Hematopoietic multipotent progenitor cell treated with erythropoietin and hydrocortisone succinate and interleukin-3 and kit ligand, for 17 days (in vitro differentiated cells): Measurements from ENCODE around the gene SLC22A4.

ENCODE experiments used
- DNase-seq: peaks from one replicate; pipeline ENCODE4 v3.0.0-alpha.2; 2015; ENCODE audit warnings: low spot score

Gene SLC22A4

DNA sequence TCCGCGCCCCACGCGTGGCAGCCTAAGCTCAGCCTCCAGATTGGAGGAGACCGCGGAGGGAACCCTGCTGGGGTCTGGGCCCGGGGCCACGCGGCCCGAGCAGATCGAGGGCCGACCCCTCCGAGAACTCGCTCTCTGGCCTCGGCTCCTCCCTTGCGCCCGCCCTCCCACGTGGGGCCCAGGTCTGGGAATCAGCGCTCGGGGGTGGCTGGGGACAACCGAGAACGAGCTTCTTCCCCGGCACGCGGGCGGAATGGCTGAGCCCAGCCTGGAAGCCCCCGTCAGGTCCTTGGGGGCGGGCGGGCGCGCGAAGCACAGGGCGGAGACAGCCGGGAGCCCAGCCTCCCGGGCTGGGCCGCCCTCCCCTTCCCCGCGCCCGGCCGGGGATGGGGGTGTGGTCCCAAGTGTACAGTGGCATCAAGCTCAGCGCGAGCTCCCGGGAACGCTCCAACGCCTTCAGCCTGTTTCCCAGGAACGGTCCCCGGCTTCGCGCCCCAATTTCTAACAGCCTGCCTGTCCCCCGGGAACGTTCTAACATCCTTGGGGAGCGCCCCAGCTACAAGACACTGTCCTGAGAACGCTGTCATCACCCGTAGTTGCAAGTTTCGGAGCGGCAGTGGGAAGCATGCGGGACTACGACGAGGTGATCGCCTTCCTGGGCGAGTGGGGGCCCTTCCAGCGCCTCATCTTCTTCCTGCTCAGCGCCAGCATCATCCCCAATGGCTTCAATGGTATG is at the start of gene SLC22A4:
TSS of gene SLC22A4 (plus strand) at position 403 of the 736 bp plus-strand sequence. CDS start at position 626, 223 bp downstream.
- DNase-seq: peak; percentile 73

DNA sequence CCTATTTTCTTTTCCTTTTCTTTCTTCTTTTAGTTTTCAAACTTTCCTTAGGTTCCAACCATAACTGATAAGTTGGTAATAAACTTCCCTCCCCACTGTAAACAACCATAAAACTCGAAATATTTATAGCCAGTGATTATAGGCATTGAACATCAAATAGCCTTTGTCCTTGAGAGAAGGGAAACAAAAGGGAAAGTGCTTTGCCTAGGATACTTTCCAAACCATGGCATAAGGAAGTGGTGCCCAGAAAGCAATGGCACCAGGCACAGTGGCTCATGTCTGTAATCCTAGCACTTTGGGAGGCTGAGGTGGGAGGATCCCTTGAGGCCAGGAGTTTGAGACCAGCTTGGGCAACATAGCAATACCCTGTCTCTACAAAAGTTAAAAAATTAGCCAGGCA is 48.6 kb upstream of the SLC22A4 start:
- DNase-seq: no peak

DNA sequence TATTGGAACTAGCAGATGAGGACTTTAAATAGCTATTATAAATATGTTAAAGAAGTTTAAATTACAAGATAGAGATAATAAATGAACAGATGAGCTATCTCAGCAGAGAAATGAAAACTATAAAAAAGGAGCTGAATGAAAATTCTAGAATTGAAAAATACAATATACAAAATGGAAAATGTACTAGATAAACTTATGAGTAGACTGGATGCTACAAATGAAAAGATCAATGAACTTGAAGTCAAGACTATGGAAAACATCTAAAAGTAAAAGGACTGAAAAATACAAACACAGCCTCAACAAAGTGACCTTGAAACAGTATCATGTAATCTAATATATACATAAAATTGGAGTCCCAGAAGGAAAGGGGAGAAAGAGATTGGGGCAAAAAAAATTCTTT is 47.4 kb upstream of the SLC22A4 start:
- no peak for DNase-seq

DNA sequence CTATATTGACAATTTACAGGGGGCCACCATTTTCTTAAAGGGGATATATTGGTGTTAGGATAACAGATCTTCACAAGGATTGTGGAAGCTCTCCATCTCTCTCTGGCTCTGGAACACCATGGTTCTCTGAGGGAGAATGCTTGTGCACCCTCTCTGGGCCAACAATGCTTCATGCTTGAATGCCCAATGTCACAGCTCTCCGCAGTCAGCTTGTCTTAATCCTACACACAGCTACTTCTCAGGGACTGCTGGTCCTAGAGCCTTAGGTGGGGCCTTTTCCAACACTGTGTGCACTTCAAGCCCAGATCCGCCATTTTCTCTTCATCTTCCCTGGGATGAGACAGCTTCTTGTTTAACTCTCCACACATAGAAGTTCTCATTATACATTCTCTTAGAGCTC is 43.6 kb upstream of the SLC22A4 start:
- no peak for DNase-seq

DNA sequence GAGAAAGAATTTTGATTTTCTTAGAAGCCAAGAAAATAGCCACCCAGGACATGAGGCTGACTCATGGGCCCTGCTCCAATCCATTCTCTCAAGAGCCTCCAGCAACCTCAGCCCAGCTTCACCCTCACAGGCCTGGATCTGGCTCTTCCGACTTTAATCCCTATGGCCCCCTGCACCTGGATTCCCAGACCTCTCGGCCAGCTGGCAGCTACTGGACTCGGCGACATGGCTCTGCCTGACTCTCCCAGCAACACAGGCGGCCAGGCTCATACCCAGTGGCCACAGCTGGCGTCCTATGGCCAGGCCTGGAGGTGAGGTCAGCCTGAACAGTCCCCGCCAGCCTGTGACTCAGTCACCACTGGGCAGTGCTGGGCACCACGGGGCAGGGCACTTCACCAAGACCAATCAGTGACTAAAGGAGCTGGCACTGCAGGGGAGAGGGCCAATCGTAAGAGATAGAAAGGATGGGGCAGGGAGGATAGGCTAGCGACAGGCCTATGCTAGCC is 42.9 kb upstream of the SLC22A4 start:
- no peak for DNase-seq

DNA sequence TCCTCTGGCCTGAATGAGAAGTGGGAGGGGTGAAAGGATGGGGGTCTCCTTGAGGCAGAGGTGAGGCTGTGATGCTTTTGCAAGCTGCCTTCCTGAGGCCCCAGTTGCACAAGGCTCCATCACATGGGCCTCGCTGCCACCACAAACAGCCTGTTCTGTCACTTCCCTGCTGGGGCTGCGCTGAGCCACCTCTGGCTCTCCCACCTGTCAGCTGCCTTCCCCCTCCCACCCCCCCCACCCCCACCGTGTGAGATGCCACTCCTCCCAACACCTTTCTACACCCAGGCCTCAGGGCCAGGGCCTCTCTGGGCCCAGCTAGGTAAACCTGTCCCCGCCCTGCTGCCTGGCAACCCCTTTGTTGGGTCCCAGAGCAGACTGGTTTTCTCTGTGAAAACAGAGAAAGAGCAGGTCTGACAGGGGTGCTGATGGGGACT is 41.2 kb upstream of the SLC22A4 start:
- DNase-seq: no peak

DNA sequence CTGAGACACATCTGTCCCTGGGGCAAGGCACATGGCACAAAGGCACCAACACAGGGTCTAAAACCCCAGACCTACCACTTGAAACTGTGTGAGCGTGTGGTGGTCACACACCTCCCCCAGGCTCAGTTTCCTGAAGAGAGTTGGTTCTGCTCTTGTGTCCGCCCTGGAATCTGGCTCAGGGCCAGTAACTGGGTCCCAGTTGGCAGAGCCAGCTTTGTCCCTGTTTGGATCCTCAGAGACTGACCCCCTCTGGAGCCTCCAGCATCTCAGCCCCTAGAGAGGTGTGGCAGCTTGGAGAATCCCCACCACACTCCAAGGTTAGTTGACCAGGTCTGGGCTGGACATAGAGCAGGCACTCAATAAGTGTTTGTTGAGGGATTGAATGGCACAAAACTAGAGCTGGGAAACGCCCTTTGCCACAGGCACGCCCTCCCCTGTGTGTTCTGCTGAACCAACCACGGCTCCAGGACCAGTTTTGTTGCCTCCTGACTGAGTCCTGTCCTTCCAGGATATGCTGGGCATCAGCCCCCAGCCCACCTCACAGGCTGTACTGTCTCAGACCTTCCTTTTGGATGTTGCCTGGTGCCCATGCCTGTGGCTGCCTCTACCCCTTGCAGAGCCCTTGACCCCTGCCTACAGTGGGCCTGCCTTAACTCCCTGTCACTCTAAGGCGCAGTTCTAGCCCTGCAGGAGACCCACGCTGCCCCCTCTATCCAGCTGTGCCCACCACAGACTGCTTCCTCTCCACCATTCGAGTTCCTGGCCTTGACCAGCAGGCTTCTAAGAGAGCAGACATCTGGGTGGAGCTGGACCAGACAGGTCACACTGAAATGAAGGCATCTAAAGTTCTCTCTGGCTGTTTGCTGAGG is 40.5 kb upstream of the SLC22A4 start:
- DNase-seq: no peak

DNA sequence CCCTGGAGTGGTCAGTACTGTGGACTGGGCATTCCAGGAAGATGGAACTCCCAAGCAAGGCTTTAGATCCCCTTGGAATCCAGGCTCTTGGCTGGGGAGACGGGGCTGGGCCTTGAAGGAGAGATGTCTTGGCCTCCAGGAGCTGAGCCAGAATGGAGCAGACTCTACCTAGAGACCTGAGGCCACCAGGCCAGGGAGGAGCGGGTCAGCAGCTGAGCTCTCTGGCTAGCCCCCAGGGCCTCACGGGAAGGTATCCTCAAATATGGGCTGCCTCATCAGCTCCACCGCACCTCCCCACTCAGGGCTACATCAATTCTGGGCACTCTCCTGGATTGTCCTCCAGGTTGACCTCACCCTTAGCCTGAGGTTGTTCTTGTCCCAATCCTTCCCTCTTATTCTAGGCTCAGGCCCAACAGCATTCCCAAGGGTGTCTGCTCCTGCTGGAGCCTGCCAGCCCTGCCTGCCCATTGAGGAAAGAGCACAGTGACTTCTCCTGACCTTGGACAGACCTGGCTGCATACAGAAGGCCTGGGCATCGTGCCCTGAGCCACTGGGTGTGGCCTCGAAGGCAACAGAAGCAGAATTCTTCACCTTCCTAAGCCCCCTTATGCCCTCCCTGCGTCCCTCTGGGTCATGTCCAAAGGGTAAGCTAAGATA is 39.7 kb upstream of the SLC22A4 start:
- no peak for DNase-seq

DNA sequence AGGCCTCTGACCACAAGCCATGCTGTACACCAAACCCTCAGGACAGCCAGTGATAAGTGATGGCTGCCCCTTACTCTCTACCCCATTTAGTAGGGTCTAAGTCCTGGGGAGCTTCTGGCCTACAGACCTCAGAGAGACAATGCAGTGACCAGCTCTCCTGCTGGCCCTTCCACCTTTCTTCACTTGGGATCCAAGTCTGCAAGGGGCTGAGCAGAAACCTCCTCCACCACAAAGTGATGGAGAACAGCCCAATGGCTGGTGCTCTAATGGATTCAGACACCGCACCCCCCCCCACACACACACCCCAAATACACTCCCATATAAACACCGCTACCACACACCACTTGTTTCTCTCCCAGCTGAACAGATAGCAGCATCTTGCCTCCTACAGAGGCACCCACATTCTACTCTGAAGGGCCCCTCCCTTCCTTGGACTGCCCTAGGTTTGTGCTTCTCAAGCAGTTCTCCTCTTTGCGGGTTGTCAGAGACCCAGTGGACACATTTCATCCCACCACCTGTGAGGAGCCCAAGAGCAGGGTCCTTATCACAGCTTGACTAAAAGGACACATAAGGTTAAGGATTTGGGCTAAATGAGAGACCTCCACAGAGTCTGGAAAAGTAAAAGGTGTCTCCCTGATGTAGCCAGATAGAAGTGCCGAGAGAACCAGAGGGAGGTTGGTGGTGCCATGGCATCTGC is 38.0 kb upstream of the SLC22A4 start:
- DNase-seq: no peak

DNA sequence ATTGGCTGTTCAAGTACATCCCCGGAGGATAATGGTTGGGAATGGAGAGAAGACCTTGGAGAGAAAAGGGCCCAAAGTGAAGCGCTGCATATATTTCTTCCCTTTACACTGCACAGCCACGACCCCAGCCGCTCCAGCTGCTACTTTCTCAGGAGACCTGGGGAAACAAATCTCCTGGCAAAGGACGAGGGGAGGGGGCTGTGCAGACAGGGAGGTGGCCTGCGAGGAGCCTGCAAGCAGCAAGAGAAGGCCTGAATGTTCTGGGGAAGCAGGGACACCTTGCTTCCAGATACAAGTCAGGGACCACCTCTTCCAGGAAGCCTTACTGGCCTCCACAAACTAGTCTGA is 37.4 kb upstream of the SLC22A4 start:
- no peak for DNase-seq

DNA sequence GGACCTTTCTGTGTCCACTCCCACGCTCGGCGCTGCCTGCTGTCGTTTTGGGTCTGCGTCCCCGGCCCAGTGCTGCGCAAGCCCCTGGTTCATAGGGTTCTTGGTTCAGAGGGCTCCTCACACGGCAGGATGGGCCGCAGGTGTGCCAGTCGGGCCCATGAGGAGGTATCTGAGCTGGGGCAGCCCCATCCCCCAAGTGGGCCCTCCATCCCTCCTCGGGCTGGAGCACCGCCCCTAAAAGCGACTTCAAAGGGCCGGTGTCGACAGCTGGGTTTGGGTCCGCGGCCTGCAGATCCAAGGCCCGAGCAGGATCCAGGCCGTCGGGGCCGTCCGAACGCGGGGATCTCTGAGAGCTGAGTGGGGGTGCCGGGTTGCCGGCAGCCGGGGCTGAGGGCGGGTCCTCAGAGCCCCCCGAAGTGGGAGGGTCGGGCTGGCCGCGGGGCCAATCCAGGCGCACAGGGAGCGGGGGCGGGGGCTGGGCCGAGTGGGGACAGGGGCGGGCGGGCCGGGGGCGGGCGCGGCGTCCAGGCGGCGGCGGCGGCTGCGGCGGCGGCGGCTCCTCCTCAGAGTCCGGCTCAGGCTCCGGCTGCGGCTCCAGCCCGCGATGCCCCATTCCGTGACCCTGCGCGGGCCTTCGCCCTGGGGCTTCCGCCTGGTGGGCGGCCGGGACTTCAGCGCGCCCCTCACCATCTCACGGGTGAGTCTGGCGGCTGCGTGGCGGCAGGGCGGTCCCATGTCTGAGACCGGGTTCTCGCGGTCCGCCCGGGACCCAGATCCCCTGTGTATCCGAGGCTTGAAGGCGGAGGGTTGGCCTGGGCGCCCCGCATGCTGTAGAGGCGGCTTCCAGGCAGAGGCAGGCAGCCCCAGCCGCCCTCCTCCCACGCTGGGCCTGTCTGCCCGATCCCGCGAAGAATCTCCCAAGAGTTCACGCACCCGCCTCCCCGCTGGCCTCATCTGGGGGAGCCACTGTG is 36.8 kb upstream of the SLC22A4 start, which contains the start of gene PDLIM4:
TSS of gene PDLIM4 (plus strand) at position 566 of the 971 bp plus-strand sequence. CDS start at position 605, 39 bp downstream.
- no peak for DNase-seq

DNA sequence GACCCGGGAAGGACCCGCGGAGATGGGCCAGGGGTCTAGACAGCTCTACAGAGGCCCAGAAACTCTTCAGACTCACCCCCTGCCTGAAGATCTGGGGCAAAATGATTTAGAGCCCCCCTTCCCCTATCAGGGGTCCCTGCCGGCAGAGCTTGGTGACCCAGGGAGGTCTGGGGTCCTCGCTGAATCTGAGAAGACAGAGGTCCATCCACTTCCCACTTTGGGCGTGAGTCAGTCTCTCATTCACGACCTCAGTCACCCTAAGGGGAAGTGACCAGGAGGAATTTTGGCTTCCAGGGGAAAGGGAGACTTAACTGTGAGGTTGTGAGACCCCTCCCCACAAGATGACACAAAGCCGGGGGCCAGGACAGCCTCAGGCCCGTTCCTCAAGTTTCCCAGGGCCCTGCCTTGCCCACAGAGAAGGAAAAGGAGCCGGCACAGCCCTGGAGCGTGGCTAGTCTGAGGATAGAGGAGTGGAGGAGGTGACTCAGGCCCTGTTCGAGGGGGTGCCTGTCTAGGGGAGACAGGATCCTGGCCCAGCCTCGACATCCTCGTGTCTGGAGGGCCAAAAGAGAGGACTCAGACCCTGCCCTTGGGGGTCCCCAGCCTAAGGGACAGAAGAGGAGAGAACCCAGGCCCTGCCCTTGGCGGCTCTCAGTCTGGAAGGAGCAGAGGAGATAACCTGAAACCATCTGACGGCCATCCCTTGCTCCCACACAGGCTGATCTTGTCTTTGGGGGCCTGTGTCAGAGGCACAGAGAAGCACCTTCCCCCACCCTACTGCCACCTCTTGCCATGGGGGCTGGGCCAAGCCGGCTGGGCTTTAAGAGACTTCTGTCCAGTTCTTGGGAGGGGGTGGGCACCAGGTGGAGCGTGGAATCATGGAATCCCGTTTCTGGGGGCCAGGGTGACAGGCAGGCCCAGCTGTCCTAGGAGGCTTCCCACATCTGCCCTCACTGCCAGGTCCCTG is 35.8 kb upstream of the SLC22A4 start:
- DNase-seq: no peak

DNA sequence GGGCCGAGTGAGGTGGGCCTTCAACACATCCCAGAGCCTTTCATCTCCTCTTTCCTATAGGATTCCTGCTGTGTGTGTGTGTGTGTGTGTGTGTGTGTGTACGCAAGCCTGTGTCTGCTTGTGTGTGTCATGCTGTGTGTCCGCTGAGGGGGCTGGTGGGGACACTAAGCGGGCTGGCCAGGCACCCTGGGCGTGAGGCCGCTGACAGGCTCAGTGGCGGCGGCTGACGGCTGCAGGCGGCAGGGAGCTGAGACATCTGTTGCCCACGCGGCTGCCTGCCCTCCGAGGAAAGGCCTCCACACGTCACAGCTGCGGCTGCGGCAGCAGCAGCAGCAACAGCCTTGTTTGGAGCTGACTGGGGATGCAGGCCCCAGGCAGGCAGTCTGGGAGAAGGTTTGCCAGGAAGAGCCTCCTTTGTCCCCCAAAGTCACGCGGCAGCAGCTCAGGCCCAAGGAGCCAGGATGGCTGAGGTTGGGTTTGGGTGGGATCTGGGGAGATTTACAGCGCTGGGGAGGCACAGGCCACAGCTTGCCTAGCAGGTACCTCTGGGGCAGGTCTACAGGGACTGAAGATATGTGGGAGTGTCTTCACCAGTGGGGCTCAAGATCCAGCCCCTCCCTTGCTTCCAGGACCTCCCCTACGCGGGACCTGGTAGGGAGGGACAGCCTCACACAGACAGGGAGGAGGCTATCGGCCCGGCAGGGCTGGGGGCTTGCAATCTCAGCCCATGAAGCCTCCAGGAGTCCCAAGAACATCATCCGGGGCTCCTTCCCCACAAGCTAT is 34.9 kb upstream of the SLC22A4 start:
- no peak for DNase-seq

DNA sequence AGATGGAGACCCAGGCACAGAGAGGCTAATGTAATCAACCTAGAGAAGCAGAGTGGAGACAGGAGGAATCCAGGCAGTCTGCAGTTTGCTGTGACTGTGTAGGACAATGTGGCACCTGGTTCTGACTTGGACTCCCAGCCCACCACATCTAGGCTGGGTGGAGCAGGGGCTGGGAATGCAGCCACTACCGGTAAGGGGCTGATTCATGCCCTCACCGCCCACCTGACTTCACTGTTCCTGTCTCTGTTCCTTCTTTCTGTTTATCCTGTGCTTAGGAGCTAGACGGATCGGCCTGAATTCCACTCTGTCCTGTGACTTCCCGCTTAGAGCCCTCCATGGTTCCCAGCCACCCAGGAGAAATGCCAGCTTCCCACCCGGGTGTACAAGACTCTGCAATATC is 34.1 kb upstream of the SLC22A4 start:
- no peak for DNase-seq

DNA sequence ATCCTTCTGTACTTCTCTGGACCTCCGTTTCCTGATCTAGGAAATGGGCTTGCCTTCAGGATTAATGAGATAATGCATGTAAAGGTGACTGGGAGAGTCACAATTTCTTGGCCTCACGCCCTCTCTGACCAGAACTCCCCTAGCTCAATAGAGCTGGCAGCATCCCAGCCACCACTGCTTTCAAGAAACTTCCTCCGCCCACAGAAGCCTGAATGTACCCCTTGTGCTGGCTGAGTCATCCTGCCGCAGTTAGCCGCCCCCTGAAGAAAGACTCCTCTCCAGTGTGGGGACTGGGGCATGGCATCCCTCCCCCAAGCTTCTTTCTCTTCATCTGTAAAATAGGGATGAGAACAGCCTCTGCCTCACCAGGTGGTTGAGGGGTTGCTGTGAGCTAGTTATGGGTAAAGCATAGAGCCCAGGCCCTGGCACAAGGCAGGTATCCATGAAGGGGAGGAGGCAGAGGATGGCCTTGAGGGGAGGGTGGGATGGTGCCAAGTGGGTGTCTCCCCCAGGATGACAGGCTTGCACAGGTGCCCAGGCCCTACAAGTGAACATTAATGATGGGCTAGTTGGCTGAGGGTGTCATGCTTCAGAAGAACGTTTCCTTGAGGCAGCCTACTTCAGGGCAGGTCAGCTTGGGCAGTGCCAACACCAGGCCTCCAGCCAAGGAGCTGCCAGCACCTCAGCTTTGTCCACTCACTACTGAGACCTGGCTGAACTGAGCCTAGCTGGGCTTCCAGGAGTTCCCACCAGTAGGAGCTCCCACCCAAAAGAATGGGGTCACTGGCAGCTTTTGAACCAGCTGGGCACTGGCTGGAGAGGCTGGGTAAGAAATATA is 33.3 kb upstream of the SLC22A4 start:
- no peak for DNase-seq

DNA sequence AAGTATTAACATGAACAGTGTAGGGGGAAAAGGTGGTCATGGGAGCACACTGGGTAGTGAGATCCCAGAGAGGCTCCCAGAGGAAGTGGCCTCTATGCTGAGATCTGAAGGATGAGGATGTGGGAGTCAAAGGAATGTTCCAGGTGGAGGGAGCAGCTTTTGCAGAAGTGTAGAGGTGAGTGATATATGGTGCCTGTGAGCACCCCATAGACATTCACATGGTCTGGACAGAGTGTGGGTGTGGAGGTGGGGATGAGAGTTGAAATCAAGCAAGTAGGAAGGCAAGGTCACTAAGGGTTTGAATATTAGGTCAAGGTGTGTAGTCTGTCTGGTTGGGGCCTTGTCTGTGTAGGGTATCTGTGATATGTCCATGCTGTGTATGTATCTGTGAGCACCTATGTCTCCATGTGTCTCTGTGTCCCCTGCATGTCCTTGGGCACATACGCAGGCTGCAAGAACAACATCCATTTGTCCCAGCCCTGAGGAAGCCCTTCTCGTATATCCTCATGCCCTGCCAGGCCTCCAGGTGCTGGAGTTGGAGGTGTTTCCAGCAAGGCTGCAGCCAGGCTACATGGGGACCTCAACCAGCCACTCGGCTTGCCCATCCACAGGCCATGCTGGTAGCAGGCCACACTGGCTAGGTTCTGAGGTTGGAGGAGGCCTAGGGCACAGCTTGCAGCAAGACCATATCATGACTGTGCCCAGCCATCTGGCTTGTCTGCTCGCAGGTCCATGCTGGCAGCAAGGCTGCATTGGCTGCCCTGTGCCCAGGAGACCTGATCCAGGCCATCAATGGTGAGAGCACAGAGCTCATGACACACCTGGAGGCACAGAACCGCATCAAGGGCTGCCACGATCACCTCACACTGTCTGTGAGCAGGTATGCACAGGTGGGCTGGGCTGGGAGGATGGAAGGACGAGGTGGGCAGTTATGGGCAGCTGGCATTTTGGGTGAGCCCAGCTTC is 32.0 kb upstream of the SLC22A4 start:
- no peak for DNase-seq
